ENCODE results near the gene TIE1. TPM values are rescaled to one million over a fixed set of nuclear protein-coding genes. Genes with fewer than 3 reads are reported as not detected.
A peak's percentile ranks its signal among the peaks of the same experiment; 100 is the strongest.

The TIE1 gene
- total and polyA plus RNA-seq, 2 of the 13 experiments (the other 11 are each of a cell fraction or from before 2014, with no cell fraction given) = 0.58 to 0.84 TPM

- no peak for TF ChIP-seq YY1 (IDR thresholded peaks at IDR 0.05; ENCODE audit: insufficient read depth, insufficient replicate concordance, low read depth, low read length)
- TF ChIP-seq HNF4G (IDR thresholded peaks at IDR 0.05; ENCODE audit: borderline replicate concordance, low read depth, low read length) = 0 out of 2 replicates have a peak, but pooled peaks have one; percentile 15
- TF ChIP-seq HNF4G (CRISPR knock-in tag; IDR thresholded peaks at IDR 0.05; ENCODE audit: borderline replicate concordance, low read depth) = 0 out of 2 replicates have a peak, but pooled peaks have one; percentile 34
- TF ChIP-seq E2F1 (CRISPR knock-in tag; IDR thresholded peaks at IDR 0.05) = peak; percentile 65; the same call in 1 of the 2 replicates
- TF ChIP-seq ATF7 (IDR thresholded peaks at IDR 0.05) = no peak
- 0 out of 2 replicates have a peak, but pooled peaks have one; percentile 25 for TF ChIP-seq ATF7 (CRISPR knock-in tag; IDR thresholded peaks at IDR 0.05)
- TF ChIP-seq MATR3 (CRISPR knock-in tag; IDR thresholded peaks at IDR 0.05) = no peak
- 0 out of 2 replicates have a peak, but pooled peaks have one; percentile 35 for TF ChIP-seq MAZ (IDR thresholded peaks at IDR 0.05; ENCODE audit: borderline replicate concordance, low read depth, low read length)
- TF ChIP-seq MAZ (CRISPR knock-in tag; IDR thresholded peaks at IDR 0.05; ENCODE audit: low read depth) = peak; percentile 88
- peak; percentile 38; the same call in 1 of the 2 replicates for TF ChIP-seq ARID3A (IDR thresholded peaks at IDR 0.05; ENCODE audit: low read depth, low read length)
- peak in 1 of 2 experiments; percentile 53; a peak in 1 of 4 replicates for TF ChIP-seq ATF4 (CRISPR knock-in tag; IDR thresholded peaks at IDR 0.05)
- 0 out of 4 replicates have a peak, but pooled peaks of 1 of the 2 experiments have one; percentile 5 for TF ChIP-seq EP300 (IDR thresholded peaks at IDR 0.05; ENCODE audit: low read depth in 2 of 2, low read length in 2 of 2)
- no peak for TF ChIP-seq EP300 (CRISPR knock-in tag; IDR thresholded peaks at IDR 0.05; ENCODE audit: borderline replicate concordance)
- peak; percentile 28; the same call in 1 of the 2 replicates for TF ChIP-seq KMT2B (CRISPR knock-in tag; IDR thresholded peaks at IDR 0.05)
- no peak for TF ChIP-seq ZSCAN31 (CRISPR knock-in tag; IDR thresholded peaks at IDR 0.05; ENCODE audit: low read depth)
- TF ChIP-seq FOSL2 (CRISPR knock-in tag; IDR thresholded peaks at IDR 0.05) = peak; percentile 10; the same call in 1 of the 2 replicates
- no peak for TF ChIP-seq AFF4 (CRISPR knock-in tag; IDR thresholded peaks at IDR 0.05)
- TF ChIP-seq ZBTB37 (CRISPR knock-in tag; IDR thresholded peaks at IDR 0.05) = no peak
These were observed 48.2 kb downstream of the TIE1 start (continued) for GRCh38 chr1:43348809-43349593.

All from HepG2 (cell line).